ENCODE data around the gene FAM174C.

The FAM174C gene

GRCh38 chr19:1262623-1263123 is 12.7 kb upstream of the FAM174C start:
- no peak for DNase-seq

DNA sequence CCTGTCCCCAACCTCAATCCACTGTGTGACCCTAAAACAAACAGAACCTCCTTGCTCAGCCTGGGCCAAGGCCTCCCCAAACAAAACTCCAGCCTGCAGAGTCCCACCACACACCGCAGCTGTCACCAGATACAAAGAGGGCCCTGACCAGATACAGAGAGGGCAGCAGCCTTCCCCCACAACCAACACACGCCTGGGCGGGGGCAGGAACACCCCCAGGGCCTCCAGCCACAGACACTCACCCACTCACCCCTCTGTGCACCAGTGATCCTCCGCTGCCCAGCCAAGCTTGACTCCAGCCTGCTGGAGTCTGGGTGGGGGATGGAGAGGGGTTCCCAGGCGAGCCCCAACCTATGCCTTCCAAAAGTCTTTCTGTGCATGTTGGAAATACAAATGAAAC is 12.1 kb upstream of the FAM174C start:
- DNase-seq: no peak

DNA sequence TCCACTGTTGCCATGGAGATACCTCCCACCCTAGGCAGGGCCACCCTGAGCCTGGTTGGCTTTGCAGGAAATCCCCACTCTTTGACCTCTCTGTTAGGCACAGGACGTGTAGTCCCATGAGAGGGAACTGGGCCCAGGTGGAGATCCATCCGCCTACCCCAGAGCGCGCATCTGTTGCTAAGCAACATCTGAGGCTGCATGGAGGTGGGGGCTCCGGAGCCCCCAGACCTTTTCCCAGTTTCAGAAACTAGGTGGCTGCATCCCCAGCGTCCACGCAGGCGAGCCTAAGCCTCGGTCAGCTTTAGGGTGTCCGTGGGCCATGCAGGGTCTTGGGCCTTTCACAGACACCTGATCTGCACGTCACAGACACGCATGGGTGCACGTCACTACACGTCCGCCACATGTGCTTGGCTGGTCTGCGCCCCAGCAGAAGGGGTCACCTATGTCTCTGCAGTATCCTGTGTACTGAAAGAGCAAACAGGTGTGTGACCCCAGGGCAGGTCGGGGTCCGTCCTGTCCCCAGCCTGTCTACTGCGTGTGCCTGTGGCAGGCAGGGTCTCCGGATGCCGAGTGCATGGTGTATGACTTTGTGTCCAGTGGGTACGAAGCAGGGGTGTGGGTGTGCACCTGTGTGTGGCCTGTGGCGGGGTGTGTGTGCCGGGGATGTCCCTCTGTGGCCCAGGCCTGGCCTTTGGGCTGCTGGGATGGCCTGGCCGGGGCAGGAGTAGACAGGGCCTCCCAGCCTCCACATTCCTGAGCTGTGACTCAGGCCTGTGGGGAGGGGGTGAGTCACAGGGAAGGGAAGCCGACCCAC is 10.3 kb upstream of the FAM174C start:
- DNase-seq: no peak

DNA sequence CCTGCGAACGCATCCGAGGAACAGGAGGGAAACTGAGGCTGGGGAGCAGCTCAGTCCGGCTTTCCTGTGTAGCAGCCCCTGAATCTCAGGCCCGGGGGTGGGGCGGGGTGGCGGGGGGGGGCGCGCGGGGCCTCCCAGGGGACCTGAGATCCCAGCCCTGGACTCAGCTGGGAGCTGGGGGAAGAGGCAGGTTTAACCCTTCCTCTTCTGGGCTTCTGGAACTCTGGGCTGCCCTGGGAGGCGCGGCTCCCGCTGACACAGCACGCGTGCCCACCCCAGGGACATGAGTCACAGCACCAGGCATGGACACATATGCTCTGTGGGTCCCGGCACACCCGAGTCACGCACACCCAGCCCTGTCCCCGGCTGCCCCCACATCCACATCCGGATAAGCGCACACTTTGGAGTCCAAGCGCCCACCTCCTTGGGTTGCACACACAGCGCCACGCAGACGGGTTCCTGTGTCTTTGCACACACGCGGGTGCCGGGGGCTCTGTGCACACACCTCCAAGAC is 9.7 kb upstream of the FAM174C start:
- no peak for DNase-seq

GRCh38 chr19:1266129-1266915 is 9.0 kb upstream of the FAM174C start:
- DNase-seq: peak; percentile 73

DNA sequence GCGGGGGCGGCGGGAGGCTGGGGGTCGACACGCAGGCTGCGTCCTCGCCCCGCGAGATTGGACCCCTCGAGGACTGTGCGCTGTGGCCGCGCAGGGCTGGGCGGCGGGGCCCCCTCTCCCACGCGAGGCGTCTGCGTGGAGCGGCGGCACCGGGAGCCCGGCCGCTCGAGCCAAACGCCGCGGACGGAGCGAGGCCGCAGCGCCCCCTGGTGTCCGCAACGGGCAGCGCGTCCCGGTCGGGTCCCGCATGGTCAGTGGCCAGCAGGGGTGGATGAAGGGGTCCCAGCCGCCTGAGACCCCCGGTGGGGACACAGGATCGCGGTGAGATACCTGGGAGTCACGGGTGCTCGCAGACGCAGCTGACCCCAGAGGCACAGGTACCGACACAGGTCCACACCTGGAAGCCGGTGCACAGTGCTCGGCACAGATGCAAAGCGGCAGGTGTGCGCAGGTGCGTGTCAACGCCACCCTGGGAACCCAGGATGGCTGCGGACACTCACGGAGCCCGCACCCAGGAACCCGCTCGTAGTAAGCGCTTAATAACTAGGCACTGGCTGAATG is 8.3 kb upstream of the FAM174C start:
- peak; percentile 49 for DNase-seq

DNA sequence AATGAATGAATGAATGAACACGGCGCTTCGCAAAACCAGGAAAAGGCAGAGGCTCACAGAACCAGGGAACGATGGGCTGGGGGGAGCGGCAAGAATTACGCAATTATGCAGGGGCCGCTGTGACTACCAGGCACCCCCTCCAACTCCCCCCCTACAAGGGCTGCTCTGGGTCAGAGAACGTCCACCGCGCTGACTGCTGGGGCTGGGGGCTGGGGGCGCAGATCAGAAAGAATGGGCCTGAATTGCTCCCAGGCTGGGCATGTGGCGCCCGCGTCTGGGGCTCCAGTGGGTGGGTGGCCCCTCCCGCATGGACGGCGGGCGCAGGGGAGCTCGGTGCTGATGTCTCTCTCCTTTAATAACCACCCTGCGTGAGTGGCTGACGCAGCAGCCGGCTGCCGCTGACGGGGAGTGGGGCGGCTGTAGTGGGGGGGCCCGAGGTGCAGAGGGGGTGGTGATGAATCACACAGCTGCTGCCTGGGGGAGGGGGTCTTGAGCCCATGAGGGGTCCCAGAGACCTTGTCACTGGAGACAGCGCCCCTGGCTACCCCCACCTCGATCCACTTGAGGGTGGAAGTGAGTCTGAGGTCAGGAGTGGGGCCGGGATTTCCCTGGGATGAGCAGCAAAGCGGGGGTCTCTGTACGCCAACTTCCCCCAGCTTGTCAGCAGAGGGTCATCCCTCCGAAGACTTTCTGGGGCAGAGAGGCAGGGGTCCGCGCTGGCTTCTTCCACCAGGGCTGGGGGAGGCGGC is 7.7 kb upstream of the FAM174C start:
- no peak for DNase-seq

GRCh38 chr19:1268226-1269064 is 6.9 kb upstream of the FAM174C start:
- no peak for DNase-seq

GRCh38 chr19:1269065-1269477 is 6.3 kb upstream of the FAM174C start, which contains the start of gene CIRBP:
CIRBP (plus strand) TSS chr19:1269332; CDS start chr19:1270934, 1,602 bp downstream.
- peak; percentile 98 for DNase-seq

GRCh38 chr19:1269478-1270212 is 5.7 kb upstream of the FAM174C start:
- DNase-seq: peak; percentile 80

DNA sequence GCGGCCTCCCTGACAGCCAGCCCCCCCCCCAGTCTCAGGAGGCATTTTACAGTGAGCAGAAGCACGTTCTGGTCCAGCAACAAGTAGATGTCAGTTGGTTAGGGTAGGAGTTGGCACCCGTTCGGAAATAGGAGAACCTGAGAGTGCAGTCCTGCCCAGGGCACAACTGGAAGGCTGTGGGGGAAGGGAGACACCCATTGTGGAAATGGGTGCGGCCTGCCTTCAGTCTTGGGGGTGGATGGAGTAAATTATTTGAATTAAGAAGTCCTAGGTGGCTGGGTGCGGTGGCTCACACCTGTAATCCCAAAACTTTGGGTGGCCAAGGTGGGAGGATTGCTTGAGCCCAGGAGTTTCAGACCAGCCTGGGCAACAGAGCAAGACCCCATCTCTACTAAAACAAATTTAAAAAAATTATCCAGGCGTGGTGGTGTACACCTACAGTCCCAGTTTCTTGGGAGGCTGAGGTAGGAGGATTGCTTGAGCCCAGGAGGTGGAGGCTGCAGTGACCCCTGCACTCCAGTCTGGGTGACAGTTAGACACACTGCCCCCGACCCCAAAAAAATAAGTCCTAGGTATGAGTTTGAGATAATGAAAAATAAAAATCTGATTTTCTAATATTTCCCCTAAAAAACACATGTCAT is 5.0 kb upstream of the FAM174C start:
- no peak for DNase-seq

- DNase-seq: no peak
Measured at GRCh38 chr19:1270854-1271527, 4.3 kb upstream of the FAM174C start.

DNA sequence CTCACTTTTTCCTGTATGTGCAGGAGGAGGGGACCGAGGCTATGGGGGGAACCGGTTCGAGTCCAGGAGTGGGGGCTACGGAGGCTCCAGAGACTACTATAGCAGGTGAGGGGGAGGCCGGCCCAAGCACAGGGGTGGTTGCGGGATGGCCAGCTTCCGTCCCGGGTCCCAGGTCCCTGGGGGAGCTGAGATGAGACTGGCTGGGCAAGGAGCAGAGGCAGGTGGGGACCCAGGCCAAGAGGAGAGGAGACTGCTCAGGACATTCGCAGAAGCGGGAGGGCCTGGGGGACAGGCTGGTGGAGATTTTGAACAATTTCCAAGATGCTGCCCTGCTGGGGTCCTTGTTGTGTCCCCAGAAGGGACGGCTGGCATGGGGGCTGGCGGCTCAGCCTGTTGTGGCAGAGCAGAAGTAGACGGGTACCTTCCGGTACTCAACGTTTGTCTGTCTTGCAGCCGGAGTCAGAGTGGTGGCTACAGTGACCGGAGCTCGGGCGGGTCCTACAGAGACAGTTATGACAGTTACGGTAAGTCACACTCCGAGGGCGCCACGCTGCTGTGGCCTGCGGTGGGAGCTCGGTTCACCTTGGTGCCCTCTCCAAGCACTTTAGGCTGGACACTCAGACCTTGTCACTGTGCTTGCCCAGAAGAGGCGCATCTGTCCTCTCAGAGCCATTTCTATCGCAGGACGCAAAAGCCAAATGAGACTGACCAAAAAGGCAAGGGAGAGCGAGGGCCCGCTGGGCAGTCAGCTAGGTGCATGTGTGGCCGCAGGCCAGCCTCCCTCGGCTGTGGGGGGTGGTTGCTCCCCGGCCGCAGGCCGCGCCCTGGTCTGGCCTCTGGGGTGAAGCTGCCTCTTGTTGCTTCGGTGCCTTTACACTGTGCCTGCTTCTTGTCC is 3.6 kb upstream of the FAM174C start:
- no peak for DNase-seq

- no peak for DNase-seq
Measured at GRCh38 chr19:1272423-1273262, 2.7 kb upstream of the FAM174C start.

DNA sequence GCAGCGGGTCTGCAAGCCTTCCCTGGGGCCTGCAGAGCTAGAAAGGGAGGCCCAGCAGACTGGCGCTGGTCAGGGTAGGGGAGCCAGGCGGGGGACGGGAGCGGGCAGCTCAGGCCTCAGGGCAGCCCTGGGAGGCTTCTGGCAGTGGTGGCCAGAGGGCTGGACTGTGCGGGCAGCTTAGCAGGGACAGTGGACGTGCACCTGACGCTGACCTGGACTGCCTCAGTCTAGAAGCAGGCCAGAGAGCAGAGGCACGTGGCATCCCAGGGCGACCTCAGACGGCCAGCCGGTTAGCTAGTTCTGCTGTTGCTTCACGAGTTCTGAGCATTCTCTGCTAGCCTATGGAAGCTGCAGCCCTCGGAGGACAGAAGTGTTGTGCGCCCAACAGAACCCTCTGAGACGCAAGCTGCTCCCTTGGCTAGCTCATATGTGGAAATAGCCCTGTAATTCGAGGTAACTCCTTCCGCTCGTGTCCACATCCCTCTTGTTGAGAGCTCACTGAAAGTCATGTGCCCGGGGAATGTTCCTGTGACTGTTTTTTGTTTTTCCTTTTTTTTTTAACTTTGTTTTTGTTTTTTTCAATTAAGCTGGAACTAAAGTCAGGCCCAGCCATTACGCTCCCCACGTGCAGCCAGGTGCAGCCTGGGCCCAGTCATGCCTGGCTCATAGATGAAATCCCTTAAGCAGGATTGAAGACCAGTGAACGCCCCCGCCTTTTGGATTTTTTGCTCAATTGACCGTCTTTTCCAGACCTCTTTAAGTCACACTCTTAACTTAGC is 1.9 kb upstream of the FAM174C start:
- DNase-seq: no peak

DNA sequence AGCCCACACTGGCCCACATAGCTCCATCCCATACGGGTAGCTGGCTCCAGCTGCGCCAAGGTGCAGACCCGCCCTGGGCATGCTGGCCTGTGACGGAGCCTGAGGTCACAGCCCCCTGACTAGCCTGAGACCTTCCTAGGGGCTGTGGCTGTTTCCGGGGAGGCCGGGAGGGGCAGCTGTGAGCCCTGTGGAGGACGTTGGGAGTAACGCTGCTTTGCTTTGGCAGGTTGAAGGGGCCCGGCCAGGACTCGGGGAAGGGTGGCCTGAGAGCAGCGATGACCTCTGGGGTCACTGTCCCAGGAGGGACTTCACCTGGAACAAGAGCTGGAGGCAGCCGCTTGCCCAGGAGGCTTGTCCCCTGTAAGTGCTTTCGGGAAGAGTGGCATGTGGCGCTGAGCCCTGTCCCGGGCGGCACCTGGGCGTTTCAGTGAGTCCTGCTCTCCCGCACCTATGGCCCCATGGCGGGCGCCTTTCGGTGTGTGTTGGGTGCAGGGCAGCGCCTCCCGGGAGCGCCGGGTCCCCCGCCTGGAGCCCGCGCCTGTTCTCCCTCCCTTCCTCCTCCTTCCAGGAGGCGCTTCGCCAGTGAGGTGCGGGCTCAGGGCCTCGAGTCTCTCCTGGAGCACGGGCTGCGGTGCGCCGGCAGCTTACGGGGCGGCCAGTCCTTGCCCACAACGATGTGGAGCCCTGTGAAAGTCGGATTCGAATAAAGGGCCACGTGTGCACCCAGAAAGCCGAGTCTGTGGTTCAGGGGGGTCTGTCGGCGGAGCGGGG is 1.1 kb upstream of the FAM174C start:
- DNase-seq: no peak

Data from effector CD8-positive, alpha-beta T cell (primary cell).